Muscle layer of duodenum (tissue), 2 donors: ENCODE measurements around the gene PATJ.
"Not testable (repeated sequence)": the region's sequence is repeated elsewhere in the genome, so short reads cannot be mapped to it uniquely, and the experiment has no call there.

Experiments used
- H3K27ac ChIP-seq: one replicate; pipeline ENCODE4 v1.7.0; 2013; ENCODE audit warnings: mild to moderate bottlenecking, low read length
- H3K27me3 ChIP-seq: one replicate; pipeline ENCODE4 v1.7.0; 2013; ENCODE audit warnings: low read depth, mild to moderate bottlenecking, control low read depth, low read length
- H3K36me3 ChIP-seq, 2 donors: one replicate each; pipeline ENCODE4 v1.7.0; 2013; ENCODE audit warnings: low read length in 2 of 2, control low read depth in 1 of 2, mild to moderate bottlenecking in 1 of 2; ENCODE audit not compliant: insufficient read depth in 2 of 2, control insufficient read depth in 1 of 2
- H3K4me1 ChIP-seq, 2 donors: one replicate each; pipeline ENCODE4 v1.7.0; 2013; ENCODE audit warnings: low read length in 2 of 2, mild to moderate bottlenecking in 2 of 2, control low read depth in 1 of 2, moderate library complexity in 1 of 2; ENCODE audit not compliant: insufficient read depth in 2 of 2, control insufficient read depth in 1 of 2
- H3K4me3 ChIP-seq, 2 donors: one replicate each; pipeline ENCODE4 v1.7.0; 2013; ENCODE audit warnings: low read length in 2 of 2, low read depth in 1 of 2, mild to moderate bottlenecking in 1 of 2
- H3K9me3 ChIP-seq, 2 donors: one replicate each; pipeline ENCODE4 v1.7.0; 2013; ENCODE audit warnings: low read length in 2 of 2, control low read depth in 1 of 2, mild to moderate bottlenecking in 1 of 2; ENCODE audit not compliant: control insufficient read depth in 1 of 2
- donor health status: healthy.

The PATJ gene

DNA sequence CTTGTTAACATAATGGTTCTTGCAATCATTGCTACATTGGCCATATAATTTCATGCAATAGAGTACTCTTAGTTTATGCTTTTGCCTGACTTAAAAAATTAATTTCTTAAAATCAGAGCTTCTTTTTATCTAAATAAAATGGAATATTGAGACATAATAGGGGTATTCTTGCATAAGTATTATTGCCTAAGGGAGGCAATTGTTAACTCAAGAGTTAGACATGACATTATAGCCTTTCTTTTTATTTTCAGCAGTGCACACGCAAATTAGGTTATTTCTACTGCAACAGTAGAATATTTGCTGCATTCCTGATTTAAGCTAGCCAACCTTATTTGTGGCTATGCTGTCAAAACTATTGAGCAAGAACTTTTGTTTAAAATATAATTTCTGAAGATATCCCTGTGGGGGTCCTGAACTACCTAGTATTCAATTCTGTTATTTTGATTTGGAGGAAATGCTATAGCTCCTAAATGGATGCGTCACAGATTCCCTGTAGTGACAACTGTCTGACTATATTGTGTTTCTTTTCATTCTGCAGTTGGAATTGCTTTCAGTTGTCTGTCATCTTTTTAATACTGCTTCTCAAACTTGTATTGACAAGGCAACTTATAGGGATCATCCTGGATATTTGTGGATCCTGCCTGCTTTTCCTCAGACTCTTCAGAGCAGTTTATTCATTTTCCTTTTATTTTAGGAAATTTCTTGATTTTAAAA lies 211.0 kb downstream of the PATJ start:
- Histone ChIP-seq H3K4me3 (no peak overlapping the region), H3K27ac (no peak overlapping the region), H3K36me3 (no peaks in the 10 kb centered on the region), H3K4me1 (no peaks in the 10 kb centered on the region), H3K9me3 (peaks cover 0 to 2% of the 10 kb centered on the region in 2 donors), H3K27me3 (no peaks in the 10 kb centered on the region)

DNA sequence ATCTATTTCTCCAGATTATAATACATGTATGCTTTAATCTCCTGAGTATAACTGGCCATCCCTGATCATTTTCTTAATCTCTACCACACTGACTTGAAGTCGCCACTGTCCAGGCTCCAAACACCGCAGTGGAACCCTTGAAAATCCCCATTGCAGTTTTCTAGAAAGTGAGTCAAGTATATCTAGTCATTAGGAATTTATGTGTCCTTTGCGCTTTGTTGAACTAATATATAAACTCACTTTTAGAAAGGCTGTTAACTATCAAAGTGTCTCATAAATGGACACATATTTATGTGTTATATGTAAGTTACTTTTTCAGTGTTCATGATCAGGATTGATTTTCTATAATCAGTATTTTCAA lies 211.5 kb downstream of the PATJ start:
- Histone ChIP-seq H3K27me3 (no peaks in the 10 kb centered on the region), H3K4me1 (no peaks in the 10 kb centered on the region), H3K36me3 (no peaks in the 10 kb centered on the region), H3K27ac (no peak overlapping the region), H3K9me3 (no peaks in the 10 kb centered on the region), H3K4me3 (no peak overlapping the region)

DNA sequence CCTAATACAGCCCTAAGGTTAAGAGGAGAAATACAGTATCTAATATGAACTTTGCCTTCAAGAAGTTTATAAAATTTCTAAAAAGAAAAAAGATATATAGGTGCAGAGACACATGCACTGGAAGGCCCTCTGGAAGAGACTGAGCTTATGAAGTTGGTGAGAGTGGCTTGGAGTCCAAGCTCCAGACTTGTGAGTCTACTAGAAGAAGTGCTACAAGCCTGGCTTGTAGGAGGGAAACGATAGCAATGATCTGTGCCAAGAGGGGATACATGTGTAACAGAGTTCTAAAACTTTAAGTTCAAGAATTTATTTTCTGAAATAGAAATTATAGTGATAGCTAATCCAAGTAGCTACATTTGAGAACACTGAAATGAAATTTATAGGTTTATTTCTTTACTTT lies 213.0 kb downstream of the PATJ start:
- H3K4me1 ChIP-seq: no peaks in the 10 kb centered on the region
- no peaks in the 10 kb centered on the region for H3K9me3 ChIP-seq
- H3K27ac ChIP-seq: no peak overlapping the region
- no peaks in the 10 kb centered on the region for H3K27me3 ChIP-seq
- no peak overlapping the region for H3K4me3 ChIP-seq
- no peaks in the 10 kb centered on the region for H3K36me3 ChIP-seq

DNA sequence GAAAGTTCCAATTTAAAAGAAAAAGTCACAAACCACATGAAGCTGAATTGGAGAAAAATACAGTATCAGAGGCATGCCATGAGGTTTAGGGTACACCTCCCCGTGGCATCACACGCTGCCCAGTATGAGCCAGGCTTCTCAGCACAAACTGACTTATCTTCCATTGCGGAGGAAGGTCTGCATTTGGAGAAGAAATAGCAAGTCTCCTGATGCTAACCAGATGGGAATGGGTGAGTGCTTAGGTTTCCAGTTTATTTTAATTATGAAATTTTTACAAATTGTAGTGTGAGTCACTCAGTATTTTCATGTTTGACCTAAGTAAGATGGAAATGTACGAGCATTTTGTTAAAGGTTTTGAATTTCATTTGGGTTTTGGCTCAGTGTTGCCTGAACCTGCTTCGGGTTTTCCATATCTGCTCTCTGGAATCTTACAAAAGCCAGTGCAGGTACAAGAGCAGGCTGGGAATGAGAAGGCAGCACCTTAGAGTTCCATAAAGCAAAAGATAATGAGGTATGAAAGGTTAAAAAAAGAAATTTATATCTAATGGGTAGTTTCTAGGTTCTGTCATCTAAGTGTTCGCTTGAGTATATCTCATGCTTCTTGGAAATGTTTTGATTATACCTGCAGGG lies 213.9 kb downstream of the PATJ start:
- H3K4me3 ChIP-seq: no peak overlapping the region
- H3K27ac ChIP-seq: no peak overlapping the region
- H3K4me1 ChIP-seq: no peaks in the 10 kb centered on the region
- H3K9me3 ChIP-seq: no peaks in the 10 kb centered on the region
- no peaks in the 10 kb centered on the region for H3K36me3 ChIP-seq
- no peaks in the 10 kb centered on the region for H3K27me3 ChIP-seq

DNA sequence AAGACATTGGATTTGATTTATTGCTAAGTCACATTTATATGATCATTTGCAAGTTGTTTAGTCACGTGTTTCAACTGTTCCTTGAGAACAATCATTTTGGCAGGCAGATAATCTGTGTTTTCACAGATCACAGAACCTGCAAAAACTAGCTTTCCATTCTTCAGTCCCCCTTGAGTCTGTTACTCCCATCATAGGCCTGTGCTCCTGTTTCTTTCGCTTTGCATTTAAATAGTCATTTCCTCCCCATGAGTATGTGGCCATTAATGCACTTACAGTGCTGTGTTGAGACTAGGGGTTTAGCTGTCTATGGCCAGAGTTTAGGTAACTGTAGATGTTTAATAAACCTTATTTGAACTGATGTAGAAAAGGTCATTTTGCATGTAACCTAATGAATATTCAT lies 214.5 kb downstream of the PATJ start:
- Histone ChIP-seq H3K4me3 (no peak overlapping the region), H3K27me3 (no peaks in the 10 kb centered on the region), H3K27ac (no peak overlapping the region), H3K4me1 (no peaks in the 10 kb centered on the region), H3K9me3 (no peaks in the 10 kb centered on the region), H3K36me3 (no peaks in the 10 kb centered on the region)

DNA sequence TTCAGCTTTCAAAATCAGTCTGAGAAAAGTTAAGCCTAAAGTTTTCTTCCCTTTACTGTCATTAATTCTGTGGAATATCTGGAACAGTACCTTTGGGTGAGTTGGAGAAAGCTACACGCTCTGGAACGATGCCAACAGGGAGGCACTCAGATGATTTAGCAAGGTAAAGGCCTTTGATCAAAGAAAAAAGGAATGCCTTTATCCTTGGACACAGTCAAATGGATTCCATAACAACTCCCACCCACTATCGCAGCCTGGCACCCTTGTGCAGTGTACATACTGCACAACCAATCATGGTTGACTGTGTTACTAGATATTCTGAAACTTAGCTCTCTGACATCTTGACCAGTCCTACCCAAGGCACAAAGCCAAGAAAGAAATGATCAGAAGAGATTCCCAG lies 218.7 kb downstream of the PATJ start:
- no peaks in the 10 kb centered on the region for H3K4me1 ChIP-seq
- H3K9me3 ChIP-seq: no peaks in the 10 kb centered on the region
- no peaks in the 10 kb centered on the region for H3K27me3 ChIP-seq
- H3K36me3 ChIP-seq: no peaks in the 10 kb centered on the region
- no peak overlapping the region for H3K4me3 ChIP-seq
- no peak overlapping the region for H3K27ac ChIP-seq

DNA sequence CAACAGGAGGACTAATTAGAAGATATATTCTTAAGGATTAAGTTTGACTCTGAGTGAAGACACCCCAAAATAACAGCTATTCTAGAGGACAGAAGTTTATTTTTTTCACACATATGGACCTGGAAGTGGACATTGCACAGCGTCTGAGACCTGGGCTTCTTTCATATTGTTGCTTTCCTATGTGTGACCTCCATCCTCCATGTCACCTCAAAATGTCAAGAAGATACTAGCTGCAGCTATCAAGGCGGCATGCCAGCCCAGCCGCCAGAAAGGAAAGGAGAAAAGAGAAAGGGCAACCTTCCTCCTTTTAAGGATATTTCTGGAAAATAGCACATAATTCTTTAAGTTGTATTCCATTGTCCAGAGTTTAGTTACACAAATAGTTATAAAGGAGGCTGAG lies 220.4 kb downstream of the PATJ start:
- Histone ChIP-seq H3K36me3 (no peaks in the 10 kb centered on the region), H3K4me3 (no peak overlapping the region), H3K4me1 (no peaks in the 10 kb centered on the region), H3K27me3 (no peaks in the 10 kb centered on the region), H3K27ac (no peak overlapping the region), H3K9me3 (no peaks in the 10 kb centered on the region)

DNA sequence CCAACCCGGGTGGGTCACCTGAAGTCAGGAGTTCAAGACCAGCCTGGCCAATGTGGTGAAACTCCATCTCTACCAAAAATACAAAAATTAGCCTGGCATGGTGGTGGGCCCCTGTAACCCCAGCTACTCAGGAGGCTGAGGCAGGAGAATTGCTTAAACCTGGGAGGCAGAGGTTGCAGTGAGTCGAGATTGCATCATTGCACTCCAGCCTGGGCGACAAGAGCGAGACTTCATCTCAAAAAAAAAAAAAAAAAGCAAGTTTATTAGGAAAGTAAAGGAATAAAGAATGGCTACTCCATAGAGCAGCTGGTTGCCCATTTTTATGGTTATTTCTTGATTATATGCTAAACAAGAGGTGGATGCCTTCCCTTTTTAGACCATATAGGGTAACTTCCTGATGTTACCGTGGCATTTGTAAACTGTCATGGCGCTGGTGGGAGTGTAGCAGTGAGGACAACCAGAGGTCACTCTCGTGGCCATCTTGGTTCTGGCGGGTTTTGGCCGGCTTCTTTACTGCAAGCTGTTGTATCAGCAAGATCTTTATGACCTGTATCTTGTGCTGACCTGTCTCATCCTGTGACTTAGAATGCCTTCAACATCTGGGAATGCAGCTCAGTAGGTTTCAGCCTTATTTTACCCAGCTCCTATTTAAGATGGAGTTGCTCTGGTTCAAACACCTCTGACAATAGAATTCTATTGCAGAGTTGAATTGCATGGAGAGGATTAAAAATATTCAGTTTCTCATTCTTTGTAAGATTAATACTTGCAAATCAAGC lies 224.4 kb downstream of the PATJ start:
- not testable (repeated sequence) for H3K27ac ChIP-seq, H3K27me3 ChIP-seq, H3K9me3 ChIP-seq, H3K36me3 ChIP-seq, H3K4me1 ChIP-seq, H3K4me3 ChIP-seq

DNA sequence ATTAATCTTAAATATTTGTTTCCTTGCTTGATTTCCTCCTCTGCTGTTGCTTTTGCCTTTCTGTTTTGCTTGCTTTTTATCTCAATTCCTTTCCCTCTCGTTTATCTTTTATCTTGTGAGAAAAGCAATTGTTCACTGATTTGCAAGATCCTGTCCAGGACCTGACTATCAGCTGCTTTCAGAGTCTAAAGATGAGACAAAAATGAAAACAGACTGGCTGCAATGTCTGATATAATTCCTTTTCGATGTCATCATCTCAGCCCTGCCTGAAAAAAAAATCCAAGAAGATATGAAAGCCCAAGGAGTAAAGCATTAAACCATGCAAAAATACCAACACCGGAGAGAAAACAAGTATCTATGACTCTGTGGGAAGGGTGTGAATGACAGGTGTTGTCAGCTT lies 225.5 kb downstream of the PATJ start:
- Histone ChIP-seq H3K4me1 (no peaks in the 10 kb centered on the region), H3K36me3 (no peaks in the 10 kb centered on the region), H3K9me3 (no peaks in the 10 kb centered on the region), H3K27me3 (no peaks in the 10 kb centered on the region), H3K27ac (no peak overlapping the region), H3K4me3 (no peak overlapping the region)

DNA sequence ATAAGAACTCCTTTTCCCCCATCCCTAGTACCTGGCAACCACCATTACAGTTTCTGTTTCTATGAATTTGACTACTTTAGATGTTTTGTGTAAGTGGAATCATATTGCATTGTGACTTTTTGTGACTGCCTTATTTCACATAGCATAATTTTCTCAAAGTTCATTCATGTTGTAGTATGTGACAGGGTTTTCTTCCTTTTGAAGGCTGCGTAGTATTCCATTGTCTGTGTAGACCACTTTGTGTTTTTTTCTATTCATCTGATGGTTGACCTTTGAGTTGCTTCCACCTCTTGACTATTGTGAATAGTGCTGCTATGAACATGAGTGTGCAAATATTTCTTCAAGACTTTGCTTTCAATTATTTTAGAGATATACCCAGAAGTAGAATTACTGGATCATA lies 226.6 kb downstream of the PATJ start:
- Histone ChIP-seq H3K36me3 (no peaks in the 10 kb centered on the region), H3K4me1 (no peaks in the 10 kb centered on the region), H3K9me3 (no peaks in the 10 kb centered on the region), H3K27ac (no peak overlapping the region), H3K27me3 (no peaks in the 10 kb centered on the region), H3K4me3 (no peak overlapping the region)

DNA sequence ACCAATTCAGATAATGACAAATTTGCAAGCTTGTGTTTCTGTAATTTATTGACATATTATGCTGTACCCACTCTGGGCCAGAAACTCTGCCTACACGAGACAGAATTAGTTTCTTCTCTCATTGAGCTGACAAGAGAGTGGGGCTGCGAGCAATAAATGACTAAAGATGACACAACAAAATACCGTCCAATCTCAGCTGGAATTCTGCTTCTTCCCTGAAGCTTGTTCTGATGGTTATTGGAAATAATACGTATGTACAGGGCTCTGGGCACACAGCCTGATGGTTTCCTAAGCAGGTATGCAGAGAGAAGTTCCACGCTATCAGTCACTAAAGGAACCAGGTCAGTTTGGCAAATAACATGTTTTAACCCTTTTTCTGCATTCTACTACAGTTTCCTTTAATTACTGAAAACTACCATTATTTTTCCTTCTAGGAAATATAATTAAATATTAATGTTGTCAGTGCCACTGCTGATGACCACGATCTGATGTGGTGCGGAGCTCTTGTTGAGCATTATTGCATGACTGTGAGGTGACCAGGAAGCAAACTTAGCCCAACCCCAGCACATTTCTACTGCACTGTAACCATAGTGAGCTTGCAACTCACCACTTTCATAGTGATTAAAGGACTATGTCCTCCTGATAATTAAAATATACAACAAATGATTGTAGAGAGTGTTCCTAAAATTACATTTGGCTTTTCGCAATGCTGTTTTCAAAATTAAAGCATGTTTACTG lies 231.0 kb downstream of the PATJ start:
- Histone ChIP-seq H3K4me3 (no peak overlapping the region), H3K4me1 (no peaks in the 10 kb centered on the region), H3K27ac (no peak overlapping the region), H3K36me3 (no peaks in the 10 kb centered on the region), H3K9me3 (no peaks in the 10 kb centered on the region), H3K27me3 (no peaks in the 10 kb centered on the region)
